K562 (cell line): ENCODE data around the gene PSORS1C1. TPM values are rescaled to one million over a fixed set of nuclear protein-coding genes. Genes with fewer than 3 reads are reported as not detected.

Experiments
- ELF4 ChIP-seq: fragments of 450-650 bp; formaldehyde crosslinking; IDR thresholded peaks from 2 replicates; pipeline ENCODE4 v1.4.0; 2022; ENCODE audit warnings: missing genetic modification characterization
- HDAC1 ChIP-seq, 2 experiments: fragments of 450-650 bp; IDR thresholded peaks; 2 replicates each; pipeline ENCODE4 v1.6.1; 2016 to 2017; ENCODE audit warnings: inconsistent platforms in 1 of 2, mild to moderate bottlenecking in 1 of 2, moderate library complexity in 1 of 2
- HOMEZ ChIP-seq: fragments of 250-450 bp; sonication (Bioruptor Pico); IDR thresholded peaks from 2 replicates; pipeline ENCODE4 v1.4.0; 2020; ENCODE audit warnings: mild to moderate bottlenecking, moderate library complexity
- NBN ChIP-seq: fragments of 450-650 bp; IDR thresholded peaks from 2 replicates; pipeline ENCODE4 v1.6.1; 2016; ENCODE audit warnings: low read depth, mild to moderate bottlenecking
- POLR2A ChIP-seq: fragments of 450-650 bp; conservative IDR thresholded peaks from 2 replicates; pipeline ENCODE4 v1.6.1; 2016
- TCF7 ChIP-seq: sonication (generic); IDR thresholded peaks from 2 replicates; pipeline ENCODE4 v1.6.1; 2016; ENCODE audit warnings: antibody characterized with exemption, borderline replicate concordance
- U2AF1 ChIP-seq: fragments of 200-400 bp; formaldehyde crosslinking; optimal IDR thresholded peaks from 2 replicates; pipeline ENCODE3; 2017; ENCODE audit warnings: mild to moderate bottlenecking, low read depth, low read length, moderate library complexity
- ZNF354B ChIP-seq: fragments of 250-450 bp; sonication (Bioruptor Pico); IDR thresholded peaks from 2 replicates; pipeline ENCODE4 v1.4.0; 2020
- polyA plus RNA-seq, 8 experiments: library from polyadenylated mRNA; depleted of rRNA in 4 of 8; stranded (reverse) in 5 of 8; unstranded in 3 of 8; fragments of >200 nt; fragmentation: Nextera tagmentation in 2 of 8; fragmentation: Illumina TruSeq in 1 of 8; extraction: Ambion mirVana in 2 of 8; extraction: Trizol in 1 of 8; gene quantifications; 2 replicates each; pipeline versions ENCODE4 v1.2.1 to v1.2.3, GENCODE V29; 2011 to 2014; ENCODE audit warnings: inconsistent platforms in 1 of 8, missing spikeins in 1 of 8
- total RNA-seq, 7 experiments: library from RNA; depleted of rRNA in 6 of 7; stranded (reverse); fragments of >200 nt in 6 of 7; fragmentation: Illumina TruSeq in 2 of 7; extraction: Trizol in 2 of 7; gene quantifications; 2 replicates each; pipeline versions ENCODE4 v1.2.1 to v1.2.3, GENCODE V29; 2011 to 2021; ENCODE audit warnings: low replicate concordance in 1 of 7
- TF ChIP-seq, protein P1 (sequence below), 2 experiments: fragments of 450-650 bp; IDR thresholded peaks; 2 replicates each; pipeline ENCODE4 v1.6.1; 2016
- TF ChIP-seq, protein P2 (sequence below): fragments of 250-450 bp; sonication (Bioruptor Pico); IDR thresholded peaks from 2 replicates; pipeline ENCODE4 v1.6.1; 2021; ENCODE audit warnings: mild to moderate bottlenecking
- TF ChIP-seq, protein P3 (sequence below): sonication (generic); formaldehyde crosslinking; IDR thresholded peaks from 2 replicates; pipeline ENCODE4 v1.8.0; 2022; ENCODE audit warnings: missing genetic modification reagents, mild to moderate bottlenecking, borderline replicate concordance
- TF ChIP-seq, protein P4 (sequence below): fragments of 150-350 bp; conservative IDR thresholded peaks from 2 replicates; pipeline ENCODE4 v1.6.1; 2014; ENCODE audit warnings: low read length

PSORS1C1 gene
- total and polyA plus RNA-seq, 9 of the 15 experiments (the other 6 are each of a cell fraction or from before 2014, with no cell fraction given): 0.11 TPM; not detected in 8

- TF ChIP-seq, protein P1, sequence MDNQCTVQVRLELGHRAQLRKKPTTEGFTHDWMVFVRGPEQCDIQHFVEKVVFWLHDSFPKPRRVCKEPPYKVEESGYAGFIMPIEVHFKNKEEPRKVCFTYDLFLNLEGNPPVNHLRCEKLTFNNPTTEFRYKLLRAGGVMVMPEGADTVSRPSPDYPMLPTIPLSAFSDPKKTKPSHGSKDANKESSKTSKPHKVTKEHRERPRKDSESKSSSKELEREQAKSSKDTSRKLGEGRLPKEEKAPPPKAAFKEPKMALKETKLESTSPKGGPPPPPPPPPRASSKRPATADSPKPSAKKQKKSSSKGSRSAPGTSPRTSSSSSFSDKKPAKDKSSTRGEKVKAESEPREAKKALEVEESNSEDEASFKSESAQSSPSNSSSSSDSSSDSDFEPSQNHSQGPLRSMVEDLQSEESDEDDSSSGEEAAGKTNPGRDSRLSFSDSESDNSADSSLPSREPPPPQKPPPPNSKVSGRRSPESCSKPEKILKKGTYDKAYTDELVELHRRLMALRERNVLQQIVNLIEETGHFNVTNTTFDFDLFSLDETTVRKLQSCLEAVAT (IDR thresholded peaks at IDR 0.05): peak in 1 of 2 experiments; percentile 40; a peak in 2 of 4 replicates
- peak in 1 of 2 experiments; percentile 41; a peak in 2 of 4 replicates for TF ChIP-seq HDAC1 (IDR thresholded peaks at IDR 0.05)
- TF ChIP-seq HOMEZ (CRISPR knock-in tag): no peak
- peak; percentile 75; the same call in 1 of the 2 replicates for TF ChIP-seq POLR2A
- 0 out of 2 replicates have a peak, but pooled peaks have one; percentile 20 for TF ChIP-seq NBN
- TF ChIP-seq ZNF354B (CRISPR knock-in tag): no peak
- no peak for TF ChIP-seq TCF7
- TF ChIP-seq, protein P2, sequence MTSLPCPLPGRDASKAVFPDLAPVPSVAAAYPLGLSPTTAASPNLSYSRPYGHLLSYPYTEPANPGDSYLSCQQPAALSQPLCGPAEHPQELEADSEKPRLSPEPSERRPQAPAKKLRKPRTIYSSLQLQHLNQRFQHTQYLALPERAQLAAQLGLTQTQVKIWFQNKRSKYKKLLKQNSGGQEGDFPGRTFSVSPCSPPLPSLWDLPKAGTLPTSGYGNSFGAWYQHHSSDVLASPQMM (CRISPR knock-in tag): no peak
- TF ChIP-seq, protein P3, sequence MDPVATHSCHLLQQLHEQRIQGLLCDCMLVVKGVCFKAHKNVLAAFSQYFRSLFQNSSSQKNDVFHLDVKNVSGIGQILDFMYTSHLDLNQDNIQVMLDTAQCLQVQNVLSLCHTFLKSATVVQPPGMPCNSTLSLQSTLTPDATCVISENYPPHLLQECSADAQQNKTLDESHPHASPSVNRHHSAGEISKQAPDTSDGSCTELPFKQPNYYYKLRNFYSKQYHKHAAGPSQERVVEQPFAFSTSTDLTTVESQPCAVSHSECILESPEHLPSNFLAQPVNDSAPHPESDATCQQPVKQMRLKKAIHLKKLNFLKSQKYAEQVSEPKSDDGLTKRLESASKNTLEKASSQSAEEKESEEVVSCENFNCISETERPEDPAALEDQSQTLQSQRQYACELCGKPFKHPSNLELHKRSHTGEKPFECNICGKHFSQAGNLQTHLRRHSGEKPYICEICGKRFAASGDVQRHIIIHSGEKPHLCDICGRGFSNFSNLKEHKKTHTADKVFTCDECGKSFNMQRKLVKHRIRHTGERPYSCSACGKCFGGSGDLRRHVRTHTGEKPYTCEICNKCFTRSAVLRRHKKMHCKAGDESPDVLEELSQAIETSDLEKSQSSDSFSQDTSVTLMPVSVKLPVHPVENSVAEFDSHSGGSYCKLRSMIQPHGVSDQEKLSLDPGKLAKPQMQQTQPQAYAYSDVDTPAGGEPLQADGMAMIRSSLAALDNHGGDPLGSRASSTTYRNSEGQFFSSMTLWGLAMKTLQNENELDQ (CRISPR knock-in tag): no peak
- TF ChIP-seq U2AF1: no peak
- TF ChIP-seq ELF4 (CRISPR knock-in tag): peak; percentile 69; the same call in 1 of the 2 replicates
- TF ChIP-seq, protein P4, sequence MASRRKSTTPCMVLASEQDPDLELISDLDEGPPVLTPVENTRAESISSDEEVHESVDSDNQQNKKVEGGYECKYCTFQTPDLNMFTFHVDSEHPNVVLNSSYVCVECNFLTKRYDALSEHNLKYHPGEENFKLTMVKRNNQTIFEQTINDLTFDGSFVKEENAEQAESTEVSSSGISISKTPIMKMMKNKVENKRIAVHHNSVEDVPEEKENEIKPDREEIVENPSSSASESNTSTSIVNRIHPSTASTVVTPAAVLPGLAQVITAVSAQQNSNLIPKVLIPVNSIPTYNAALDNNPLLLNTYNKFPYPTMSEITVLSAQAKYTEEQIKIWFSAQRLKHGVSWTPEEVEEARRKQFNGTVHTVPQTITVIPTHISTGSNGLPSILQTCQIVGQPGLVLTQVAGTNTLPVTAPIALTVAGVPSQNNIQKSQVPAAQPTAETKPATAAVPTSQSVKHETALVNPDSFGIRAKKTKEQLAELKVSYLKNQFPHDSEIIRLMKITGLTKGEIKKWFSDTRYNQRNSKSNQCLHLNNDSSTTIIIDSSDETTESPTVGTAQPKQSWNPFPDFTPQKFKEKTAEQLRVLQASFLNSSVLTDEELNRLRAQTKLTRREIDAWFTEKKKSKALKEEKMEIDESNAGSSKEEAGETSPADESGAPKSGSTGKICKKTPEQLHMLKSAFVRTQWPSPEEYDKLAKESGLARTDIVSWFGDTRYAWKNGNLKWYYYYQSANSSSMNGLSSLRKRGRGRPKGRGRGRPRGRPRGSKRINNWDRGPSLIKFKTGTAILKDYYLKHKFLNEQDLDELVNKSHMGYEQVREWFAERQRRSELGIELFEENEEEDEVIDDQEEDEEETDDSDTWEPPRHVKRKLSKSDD: no peak
These were observed 43.0 kb downstream of the PSORS1C1 start, which contains the start of gene CCHCR1 (continued) for GRCh38 chr6:31157513-31158139.
